Caco-2 (cell line): ENCODE results near the gene SLC46A1. TPM values are rescaled to one million over a fixed set of nuclear protein-coding genes. Genes with fewer than 3 reads are reported as not detected.
"Not testable (repeated sequence)": the region's sequence is repeated elsewhere in the genome, so short reads cannot be mapped to it uniquely, and the experiment has no call there.

Experiments
- BruUV-seq: library from RNA; stranded (reverse); fragments of 400-500 nt; replicated peaks from 2 replicates; lab custom pipeline; 2021; lab: Mats Ljungman, UMichigan
- CTCF ChIA-PET: fragments of 300-600 bp; sonication (Branson Sonifier 250); formaldehyde crosslinking; loops from one replicate; lab custom pipeline; 2022; ENCODE audit warnings: antibody characterized with exemption; lab: Charles Lee
- POLR2A ChIA-PET: fragments of 300-600 bp; sonication (Branson Sonifier 250); formaldehyde crosslinking; loops from one replicate; lab custom pipeline; 2022; ENCODE audit warnings: antibody characterized with exemption; lab: Charles Lee
- DNase-seq, 2 experiments: peaks; one replicate each; pipeline versions ENCODE4 v3.0.0 to v3.0.0-alpha.2; 2020 to 2022
- H3K27me3 ChIP-seq: replicated peaks from 2 replicates; pipeline ENCODE4 v1.6.0; 2011; ENCODE audit warnings: low read length; ENCODE audit not compliant: control insufficient read depth, insufficient read depth
- H3K36me3 ChIP-seq: 2 replicates; pipeline ENCODE4 v1.5.1; 2011; ENCODE audit warnings: low read length; ENCODE audit not compliant: control insufficient read depth, insufficient read depth
- H3K4me1 ChIP-seq: fragments of 250-450 bp; sonication (Bioruptor Pico); 2 replicates; pipeline ENCODE4 v1.5.1; 2020; ENCODE audit warnings: mild to moderate bottlenecking
- H3K4me3 ChIP-seq: 2 replicates; pipeline ENCODE4 v1.5.1; 2011; ENCODE audit warnings: low read depth, mild to moderate bottlenecking, control low read depth, low read length
- H3K9me3 ChIP-seq: fragments of 250-450 bp; sonication (Bioruptor Pico); 2 replicates; pipeline ENCODE4 v1.5.1; 2020; ENCODE audit warnings: mild to moderate bottlenecking, moderate library complexity
- H3K27ac Mint-ChIP-seq: one replicate; pipeline ENCODE4 v1.8.0; 2022; ENCODE audit warnings: mixed read lengths; ENCODE audit not compliant: unreplicated experiment
- H3K27me3 Mint-ChIP-seq: one replicate; pipeline ENCODE4 v1.8.0; 2022; ENCODE audit warnings: mixed read lengths; ENCODE audit not compliant: insufficient read depth, unreplicated experiment
- H3K36me3 Mint-ChIP-seq: one replicate; pipeline ENCODE4 v1.8.0; 2022; ENCODE audit warnings: mild to moderate bottlenecking, mixed read lengths; ENCODE audit not compliant: insufficient read depth, unreplicated experiment
- H3K4me1 Mint-ChIP-seq: one replicate; pipeline ENCODE4 v1.8.0; 2022; ENCODE audit warnings: low read depth, mixed read lengths; ENCODE audit not compliant: unreplicated experiment
- H3K4me3 Mint-ChIP-seq: one replicate; pipeline ENCODE4 v1.8.0; 2022; ENCODE audit warnings: mild to moderate bottlenecking, moderate library complexity, mixed read lengths; ENCODE audit not compliant: unreplicated experiment
- H3K9me3 Mint-ChIP-seq: one replicate; pipeline ENCODE4 v1.8.0; 2022; ENCODE audit warnings: mixed read lengths; ENCODE audit not compliant: unreplicated experiment
- intact Hi-C: fragments of 100-400 bp; cut with micrococcal nuclease; formaldehyde crosslinking; loops from one replicate; pipeline ENCODE4 v1.10.0; 2022; ENCODE audit not compliant: unreplicated experiment
- total RNA-seq: library from RNA; stranded (reverse); gene quantifications from 2 replicates; pipeline ENCODE4 v1.2.3, GENCODE V29; 2022
- TF ChIP-seq, protein P1 (sequence below), 2 experiments: fragments of 200-600 bp in 1 of 2; IDR thresholded peaks; 1 replicate in 1 of 2; 2 replicates in 1 of 2; pipeline versions ENCODE4 v1.5.1 to v1.8.0; 2011 to 2022; ENCODE audit warnings: antibody characterized with exemption in 1 of 2, control low read depth in 1 of 2, inconsistent platforms in 1 of 2, low read depth in 1 of 2, low read length in 1 of 2, mild to moderate bottlenecking in 1 of 2, moderate library complexity in 1 of 2; ENCODE audit not compliant: insufficient read depth in 1 of 2, severe bottlenecking in 1 of 2, unreplicated experiment in 1 of 2

SLC46A1 gene
- total RNA-seq, 1 experiment from 2014 or later = 114 TPM

DNA sequence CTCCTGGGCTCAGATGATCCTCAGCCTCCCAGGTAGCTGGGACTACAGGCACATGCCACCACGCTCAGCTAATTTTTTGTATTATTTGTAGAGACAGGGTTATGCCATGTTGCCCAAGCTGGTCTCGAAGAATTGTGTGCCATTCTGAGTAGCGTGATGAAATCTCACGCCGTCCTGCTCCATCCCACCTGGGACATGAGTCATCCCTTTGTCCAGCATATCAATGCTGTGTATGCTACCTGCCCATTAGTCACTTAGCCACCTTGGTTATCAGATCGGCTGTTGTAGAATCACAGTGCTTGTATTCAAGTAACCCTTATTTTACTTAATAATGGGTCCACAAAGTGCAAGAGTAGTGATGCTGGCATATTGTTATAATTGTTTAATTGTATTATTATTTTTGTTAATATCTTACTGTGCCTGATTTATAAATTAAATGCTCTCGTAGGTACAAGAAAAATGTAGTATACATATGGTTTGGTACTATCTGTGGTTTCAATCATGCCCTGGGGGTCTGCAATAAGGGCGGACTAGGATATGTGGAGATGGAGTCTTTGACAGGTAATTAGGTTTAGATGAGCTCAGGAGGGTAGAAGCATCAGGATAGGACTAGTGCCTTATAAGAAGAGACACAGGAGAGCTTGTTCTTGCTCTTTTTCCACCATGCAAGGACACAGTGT lies 40.8 kb upstream of the SLC46A1 start:
- H3K4me1 Mint-ChIP-seq = peaks cover 4% of the 10 kb centered on the region
- Histone ChIP-seq H3K4me1 (peaks cover 10% of the 10 kb centered on the region), H3K4me3 (no peak overlapping the region), H3K27me3 (no peaks in the 10 kb centered on the region), H3K36me3 (no peaks in the 10 kb centered on the region), H3K9me3 (no peaks in the 10 kb centered on the region)
- TF ChIP-seq, protein P1, sequence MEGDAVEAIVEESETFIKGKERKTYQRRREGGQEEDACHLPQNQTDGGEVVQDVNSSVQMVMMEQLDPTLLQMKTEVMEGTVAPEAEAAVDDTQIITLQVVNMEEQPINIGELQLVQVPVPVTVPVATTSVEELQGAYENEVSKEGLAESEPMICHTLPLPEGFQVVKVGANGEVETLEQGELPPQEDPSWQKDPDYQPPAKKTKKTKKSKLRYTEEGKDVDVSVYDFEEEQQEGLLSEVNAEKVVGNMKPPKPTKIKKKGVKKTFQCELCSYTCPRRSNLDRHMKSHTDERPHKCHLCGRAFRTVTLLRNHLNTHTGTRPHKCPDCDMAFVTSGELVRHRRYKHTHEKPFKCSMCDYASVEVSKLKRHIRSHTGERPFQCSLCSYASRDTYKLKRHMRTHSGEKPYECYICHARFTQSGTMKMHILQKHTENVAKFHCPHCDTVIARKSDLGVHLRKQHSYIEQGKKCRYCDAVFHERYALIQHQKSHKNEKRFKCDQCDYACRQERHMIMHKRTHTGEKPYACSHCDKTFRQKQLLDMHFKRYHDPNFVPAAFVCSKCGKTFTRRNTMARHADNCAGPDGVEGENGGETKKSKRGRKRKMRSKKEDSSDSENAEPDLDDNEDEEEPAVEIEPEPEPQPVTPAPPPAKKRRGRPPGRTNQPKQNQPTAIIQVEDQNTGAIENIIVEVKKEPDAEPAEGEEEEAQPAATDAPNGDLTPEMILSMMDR (IDR thresholded peaks at IDR 0.05; ENCODE audit: insufficient read depth in 1 of 2, low read depth in 1 of 2, low read length in 1 of 2, severe bottlenecking in 1 of 2, unreplicated experiment in 1 of 2) = no peak
- BruUV-seq = no TSS peak
- DNase-seq = no peak
- H3K27me3 Mint-ChIP-seq = peaks cover 9% of the 10 kb centered on the region
- ChIA-PET CTCF (no interaction called here), POLR2A (interaction anchor here (0.5 kb wide), 1 partner anchor 23 kb away, joined by 4 read pairs; no protein-coding TSS in a partner anchor)
- intact Hi-C loops = loop anchor here (10.0 kb wide), 1 partner anchor 98 kb away; no protein-coding TSS in a partner anchor
- H3K36me3 Mint-ChIP-seq = no peaks in the 10 kb centered on the region
- no peak overlapping the region for H3K4me3 Mint-ChIP-seq
- peaks cover 9% of the 10 kb centered on the region for H3K9me3 Mint-ChIP-seq
- H3K27ac Mint-ChIP-seq = no peak overlapping the region

GRCh38 chr17:28443901-28444638 lies 38.1 kb upstream of the SLC46A1 start:
- H3K27me3 Mint-ChIP-seq = peaks cover 5% of the 10 kb centered on the region
- H3K4me1 ChIP-seq = peaks cover 10% of the 10 kb centered on the region
- peaks cover 9% of the 10 kb centered on the region for H3K9me3 Mint-ChIP-seq
- H3K4me1 Mint-ChIP-seq = peaks cover 4% of the 10 kb centered on the region
- no TSS peak for BruUV-seq
- no peak overlapping the region for H3K4me3 ChIP-seq
- CTCF ChIA-PET = no interaction called here
- no peaks in the 10 kb centered on the region for H3K9me3 ChIP-seq
- TF ChIP-seq, protein P1 (IDR thresholded peaks at IDR 0.05; ENCODE audit: insufficient read depth in 1 of 2, low read depth in 1 of 2, low read length in 1 of 2, severe bottlenecking in 1 of 2, unreplicated experiment in 1 of 2) = no peak
- intact Hi-C loops = loop anchor here (10.0 kb wide), 1 partner anchor 101 kb away; no protein-coding TSS in a partner anchor
- no peaks in the 10 kb centered on the region for H3K27me3 ChIP-seq
- POLR2A ChIA-PET = interaction anchor here (0.7 kb wide), 1 partner anchor 21 kb away, joined by 9 read pairs; no protein-coding TSS in a partner anchor
- no peak overlapping the region for H3K4me3 Mint-ChIP-seq
- H3K36me3 ChIP-seq = no peaks in the 10 kb centered on the region
- no peak for DNase-seq
- no peak overlapping the region for H3K27ac Mint-ChIP-seq
- no peaks in the 10 kb centered on the region for H3K36me3 Mint-ChIP-seq

- H3K4me3 Mint-ChIP-seq, H3K9me3 Mint-ChIP-seq, H3K4me1 ChIP-seq, H3K9me3 ChIP-seq, BruUV-seq, H3K4me3 ChIP-seq, intact Hi-C loops, H3K27me3 Mint-ChIP-seq, H3K27ac Mint-ChIP-seq, DNase-seq, H3K36me3 ChIP-seq, H3K4me1 Mint-ChIP-seq, H3K36me3 Mint-ChIP-seq, H3K27me3 ChIP-seq, CTCF ChIA-PET: not testable (repeated sequence)
- POLR2A ChIA-PET = interaction anchor here (0.6 kb wide), 1 partner anchor 77 kb away, joined by 5 read pairs; the partner anchor contains the start of gene POLDIP2
These were observed 28.3 kb upstream of the SLC46A1 start for GRCh38 chr17:28434326-28434725.
